Vagina (tissue), 2 donors: Measurements from ENCODE around the gene CHRDL2.

ENCODE experiments used
- CTCF ChIP-seq, 3 experiments: fragments of 450-650 bp in 2 of 3; fragments of 200-600 bp in 1 of 3; sonication (generic) in 1 of 3; IDR thresholded peaks; one replicate each; pipeline ENCODE4 v1.5.1; 2017 to 2019; ENCODE audit warnings: antibody characterized with exemption in 3 of 3, mild to moderate bottlenecking in 2 of 3, moderate library complexity in 2 of 3
- POLR2A ChIP-seq, 2 donors: fragments of 450-650 bp; IDR thresholded peaks; one replicate each; pipeline ENCODE4 v1.6.1; 2017; ENCODE audit warnings: antibody characterized with exemption in 2 of 2, mild to moderate bottlenecking in 2 of 2, moderate library complexity in 2 of 2
- POLR2AphosphoS5 ChIP-seq, 2 donors: sonication (generic); formaldehyde crosslinking; IDR thresholded peaks; one replicate each; pipeline ENCODE4 v1.9.0; 2017; ENCODE audit warnings: antibody characterized with exemption in 2 of 2, mild to moderate bottlenecking in 2 of 2, low read depth in 1 of 2; ENCODE audit not compliant: insufficient read depth in 1 of 2

GRCh38 chr11:74720596-74721478 lies 10.4 kb downstream of the CHRDL2 start:
- TF ChIP-seq CTCF (IDR thresholded peaks at IDR 0.05) (no peak), POLR2A (IDR thresholded peaks at IDR 0.05) (no peak), POLR2AphosphoS5 (IDR thresholded peaks at IDR 0.05; ENCODE audit: insufficient read depth in 1 of 2, low read depth in 1 of 2) (peak in 1 of 2 donors; percentile 74)
